IPS DF 6.9 (cell line): ENCODE data around the gene PGK1.
"Not testable (repeated sequence)": the region's sequence is repeated elsewhere in the genome, so short reads cannot be mapped to it uniquely, and the experiment has no call there.

Experiments used
- DNase-seq: peaks from one replicate; pipeline ENCODE4 v3.0.0-alpha.2; 2013; ENCODE audit warnings: low read depth, low spot score
- H3K27ac ChIP-seq: one replicate; pipeline ENCODE4 v1.5.1; 2013; ENCODE audit warnings: low read length, control low read depth
- H3K27me3 ChIP-seq: 2 replicates; pipeline ENCODE4 v1.6.1; 2013; ENCODE audit warnings: mild to moderate bottlenecking, low read length; ENCODE audit not compliant: control insufficient read depth, insufficient read depth
- H3K36me3 ChIP-seq: 2 replicates; pipeline ENCODE4 v1.6.1; 2013; ENCODE audit warnings: low read length; ENCODE audit not compliant: control insufficient read depth, insufficient read depth
- H3K4me1 ChIP-seq: 2 replicates; pipeline ENCODE4 v1.6.1; 2013; ENCODE audit warnings: low read length; ENCODE audit not compliant: control insufficient read depth, insufficient read depth
- H3K4me3 ChIP-seq: 2 replicates; pipeline ENCODE4 v1.5.1; 2013; ENCODE audit warnings: mild to moderate bottlenecking, low read length
- H3K9me3 ChIP-seq: 2 replicates; pipeline ENCODE4 v1.6.1; 2013; ENCODE audit warnings: low read length, inconsistent platforms; ENCODE audit not compliant: control insufficient read depth, insufficient read depth
- WGBS: extraction: QIAGEN DNeasy Blood & Tissue Kit; methylation state at CpG from one replicate; pipeline ENCODE4 v1.1.7; 2013; ENCODE audit warnings: mixed read lengths, missing lambda C conversion rate; ENCODE audit not compliant: insufficient read length, insufficient coverage; 5-methylcytosine and 5-hydroxymethylcytosine counted together

The PGK1 gene

DNA sequence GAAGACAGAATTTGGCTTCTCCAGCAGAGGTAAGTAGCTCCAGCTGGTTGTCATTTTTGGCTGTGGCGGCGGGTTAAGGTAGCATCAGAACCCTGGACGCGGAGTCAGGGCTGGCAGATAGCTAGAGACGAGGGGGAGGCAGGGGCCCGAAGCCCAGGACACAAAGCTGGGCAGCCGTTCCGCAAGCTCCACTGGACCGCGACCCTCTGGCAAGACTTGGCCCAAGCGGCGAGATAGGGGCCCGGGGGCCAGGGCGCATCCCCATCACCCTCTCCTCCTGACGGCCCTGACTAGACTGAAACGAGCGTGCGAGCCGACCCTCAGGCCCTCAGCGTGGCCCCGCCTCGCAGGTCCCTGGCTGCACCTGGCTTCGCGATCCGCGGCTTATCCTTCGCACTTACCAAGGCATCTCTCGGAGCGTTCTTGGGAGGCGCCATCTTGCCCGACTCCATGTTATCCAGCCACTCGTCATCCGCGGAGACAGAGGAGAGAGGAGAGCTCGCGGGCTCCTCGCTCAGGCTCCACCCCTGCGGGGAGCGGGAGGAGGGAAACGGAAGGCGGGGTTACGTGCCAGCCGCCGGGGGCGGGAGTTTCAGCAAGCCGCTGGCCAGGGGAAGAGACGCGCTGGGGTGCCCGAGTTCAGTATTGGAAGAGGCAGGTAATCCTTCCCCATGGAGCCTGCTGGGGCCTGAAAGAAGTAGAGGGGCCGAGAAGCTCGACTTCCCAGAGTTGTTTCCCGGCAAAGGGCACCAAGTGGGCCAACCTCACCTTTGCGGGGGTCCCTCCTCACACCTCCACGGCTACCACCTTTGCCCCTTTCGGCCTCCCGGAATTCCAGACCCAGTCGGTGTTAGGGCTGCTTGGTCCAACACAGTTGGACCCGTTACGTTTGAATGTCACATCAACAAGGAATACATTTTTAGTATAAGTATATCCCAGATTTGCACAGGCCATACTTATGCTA, 35.4 kb downstream of the PGK1 start, which contains the start of gene TAF9B:
TAF9B (minus strand) TSS at position 491 of the 964 bp plus-strand sequence; CDS start at position 452, 39 bp downstream.
- WGBS = no CpG with 5 or more reads among the region's 59 CpGs
- Histone ChIP-seq H3K36me3 (no peaks in the 10 kb centered on the region), H3K4me1 (no peaks in the 10 kb centered on the region), H3K9me3 (no peaks in the 10 kb centered on the region), H3K27ac (no peak within 1 kb of the TSS), H3K27me3 (no peaks in the 10 kb centered on the region), H3K4me3 (peak within 1 kb of the TSS; percentile 93)
- DNase-seq = peak; percentile 13

DNA sequence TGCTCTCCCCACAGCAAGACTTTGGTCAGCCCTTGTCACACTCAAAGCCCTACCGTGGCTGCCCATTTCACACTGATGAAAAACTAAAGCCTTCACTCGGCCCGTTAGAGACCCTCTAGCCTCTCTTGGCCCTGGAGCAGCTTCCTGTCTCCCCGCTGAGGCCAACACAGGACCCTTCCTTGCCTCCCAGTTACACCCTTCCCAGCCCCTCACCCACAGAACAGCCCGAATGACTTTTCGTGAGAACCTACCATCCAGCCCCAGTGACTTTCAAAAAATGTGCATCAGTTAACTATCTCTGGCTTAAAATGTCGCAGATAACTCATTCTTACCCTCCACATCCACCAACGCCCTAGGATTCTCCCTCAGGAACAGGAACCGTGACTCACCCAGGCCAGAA, 36.2 kb downstream of the PGK1 start:
- no peaks in the 10 kb centered on the region for H3K27me3 ChIP-seq
- no CpG with 5 or more reads among the region's 9 CpGs for WGBS
- H3K4me3 ChIP-seq = no peak overlapping the region
- no peaks in the 10 kb centered on the region for H3K9me3 ChIP-seq
- H3K36me3 ChIP-seq = no peaks in the 10 kb centered on the region
- no peak overlapping the region for H3K27ac ChIP-seq
- no peaks in the 10 kb centered on the region for H3K4me1 ChIP-seq
- no peak for DNase-seq

DNA sequence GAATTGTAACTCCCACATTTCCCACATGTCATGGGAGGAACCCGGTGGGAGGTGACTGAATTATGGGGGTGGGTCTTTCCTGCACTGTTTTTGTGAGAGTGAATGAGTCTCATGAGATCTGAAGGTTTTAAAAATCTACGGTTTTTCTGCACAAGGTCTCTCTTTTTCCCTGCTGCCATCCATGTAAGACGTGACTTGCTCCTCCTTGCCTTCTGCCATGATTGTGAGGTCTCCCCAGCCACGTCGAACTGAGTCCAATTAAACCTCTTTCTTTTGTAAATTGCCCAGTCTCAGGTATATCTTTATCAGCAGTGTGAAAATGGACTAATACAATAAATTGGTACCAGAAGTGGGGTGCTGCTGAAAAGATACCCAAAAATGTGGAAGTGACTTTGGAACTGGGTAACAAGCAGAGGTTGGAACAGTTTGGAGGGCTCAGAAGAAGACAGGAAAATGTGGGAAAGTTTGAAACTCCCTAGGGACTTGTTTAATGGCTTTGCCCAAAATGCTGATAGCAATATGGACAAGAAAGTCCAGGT, 43.0 kb downstream of the PGK1 start:
- not testable (repeated sequence) for H3K36me3 ChIP-seq, DNase-seq, H3K27ac ChIP-seq, H3K27me3 ChIP-seq, H3K9me3 ChIP-seq, H3K4me3 ChIP-seq, H3K4me1 ChIP-seq
- no CpG with 5 or more reads among the region's 5 CpGs for WGBS

DNA sequence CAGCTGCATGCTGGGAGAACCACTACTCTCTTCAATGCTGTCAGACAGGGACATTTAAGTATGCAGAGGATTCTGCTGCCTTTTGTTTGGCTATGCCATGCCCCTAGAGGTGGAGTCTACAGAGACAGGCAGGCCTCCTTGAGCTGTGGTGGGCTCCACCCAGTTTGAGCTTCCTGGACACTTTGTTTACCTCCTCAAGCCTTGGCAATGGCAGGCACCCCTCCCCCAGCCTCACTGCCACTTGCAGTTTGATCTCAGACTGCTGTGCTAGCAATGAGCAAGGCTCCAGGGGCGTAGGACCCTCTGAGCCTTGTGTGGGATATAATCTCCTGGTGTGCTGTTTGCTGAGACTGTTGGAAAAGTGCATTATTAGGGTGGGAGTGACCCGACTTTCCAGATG, 53.3 kb downstream of the PGK1 start:
- no CpG with 5 or more reads among the region's 2 CpGs for WGBS

DNA sequence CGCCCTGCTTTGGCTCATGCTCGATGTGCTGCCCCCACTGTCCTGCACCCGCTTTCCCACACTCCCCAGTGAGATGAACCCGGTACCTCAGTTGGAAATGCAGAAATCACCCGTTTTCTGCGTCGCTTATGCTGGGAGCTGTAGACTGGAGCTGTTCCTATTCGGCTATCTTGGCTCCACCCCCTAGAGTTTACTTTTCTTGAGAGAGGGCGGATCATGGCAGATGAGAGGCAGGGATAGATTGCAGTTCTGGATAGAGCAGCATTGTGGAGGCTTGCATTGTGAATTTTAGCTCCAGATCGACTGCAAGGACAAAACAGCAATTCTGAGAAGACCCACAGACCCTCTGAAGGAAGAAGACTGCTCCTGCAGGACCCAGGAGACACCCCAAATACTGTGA, 53.8 kb downstream of the PGK1 start:
- WGBS = no CpG with 5 or more reads among the region's 10 CpGs
- H3K4me1 ChIP-seq, H3K4me3 ChIP-seq, DNase-seq, H3K9me3 ChIP-seq, H3K36me3 ChIP-seq, H3K27ac ChIP-seq, H3K27me3 ChIP-seq: not testable (repeated sequence)

More for the DNA sequence above, 53.3 kb downstream of the PGK1 start:
- H3K27me3 ChIP-seq, DNase-seq, H3K27ac ChIP-seq, H3K4me1 ChIP-seq, H3K4me3 ChIP-seq, H3K36me3 ChIP-seq, H3K9me3 ChIP-seq: not testable (repeated sequence)

DNA sequence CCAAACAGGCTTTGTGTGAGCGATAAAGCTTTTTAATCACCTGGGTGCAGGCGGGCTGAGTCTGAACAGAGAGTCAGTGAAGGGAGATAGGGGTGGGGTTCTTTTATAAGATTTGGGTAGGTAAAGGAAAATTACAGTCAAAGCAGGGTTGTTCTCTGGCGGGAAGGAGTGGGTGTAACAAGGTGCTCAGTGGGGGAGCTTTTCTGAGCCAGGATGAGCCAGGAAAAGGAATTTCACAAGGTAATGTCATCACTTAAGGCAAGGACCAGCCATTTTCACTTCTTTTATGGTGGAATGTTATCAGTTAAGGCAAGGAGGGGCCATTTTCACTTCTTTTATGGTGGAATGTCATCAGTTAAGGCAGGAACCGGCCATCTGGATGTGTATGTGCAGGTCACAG, 56.7 kb downstream of the PGK1 start:
- not testable (repeated sequence) for H3K4me1 ChIP-seq, H3K4me3 ChIP-seq, H3K9me3 ChIP-seq, H3K27ac ChIP-seq, DNase-seq, H3K36me3 ChIP-seq, H3K27me3 ChIP-seq
- no CpG with 5 or more reads among the region's 4 CpGs for WGBS

DNA sequence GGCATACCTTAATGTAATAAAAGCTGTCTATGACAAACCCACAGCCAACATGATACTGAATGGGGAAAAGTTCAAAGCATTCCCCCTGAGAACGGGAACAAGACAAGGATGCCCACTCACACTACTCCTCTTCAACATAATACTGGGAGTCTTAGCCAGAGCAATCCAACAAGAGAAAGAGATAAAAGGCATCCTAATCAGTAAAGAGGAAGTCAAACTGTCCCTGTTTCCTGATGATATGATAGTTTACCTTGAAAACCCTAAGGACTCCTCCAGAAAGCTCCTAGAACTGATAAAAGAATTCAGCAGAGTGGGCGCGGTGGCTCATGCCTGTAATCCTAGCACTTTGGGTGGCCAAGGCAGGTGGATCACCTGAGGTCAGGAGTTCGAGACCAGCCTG, 59.1 kb downstream of the PGK1 start:
- H3K9me3 ChIP-seq, H3K27me3 ChIP-seq, H3K4me3 ChIP-seq, H3K36me3 ChIP-seq, DNase-seq, H3K27ac ChIP-seq, H3K4me1 ChIP-seq: not testable (repeated sequence)
- no CpG with 5 or more reads among the region's 4 CpGs for WGBS

DNA sequence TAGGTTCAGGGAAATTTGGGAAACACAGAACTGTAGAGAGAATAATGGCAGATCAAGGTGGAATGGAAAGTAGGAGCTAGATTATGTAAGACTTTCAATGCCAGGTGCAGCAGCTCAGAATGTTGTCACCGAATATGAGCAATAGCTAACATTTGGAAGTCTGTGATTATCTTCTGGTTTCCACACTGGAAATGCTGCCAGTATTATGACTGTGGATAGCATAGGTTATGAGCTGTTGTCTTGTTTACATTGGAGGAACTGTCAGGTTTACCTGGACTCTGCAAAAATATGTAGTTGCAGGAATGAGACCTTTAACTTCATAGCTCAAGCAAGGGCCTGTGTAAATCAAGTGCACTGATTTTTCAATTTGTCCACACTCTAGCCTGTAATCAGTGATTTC, 61.4 kb downstream of the PGK1 start:
- DNase-seq = no peak
- no peak overlapping the region for H3K4me3 ChIP-seq
- H3K4me1 ChIP-seq = no peaks in the 10 kb centered on the region
- no peaks in the 10 kb centered on the region for H3K36me3 ChIP-seq
- no CpG with 5 or more reads among the region's 1 CpG for WGBS
- H3K27ac ChIP-seq = no peak overlapping the region
- no peaks in the 10 kb centered on the region for H3K27me3 ChIP-seq
- H3K9me3 ChIP-seq = no peaks in the 10 kb centered on the region

DNA sequence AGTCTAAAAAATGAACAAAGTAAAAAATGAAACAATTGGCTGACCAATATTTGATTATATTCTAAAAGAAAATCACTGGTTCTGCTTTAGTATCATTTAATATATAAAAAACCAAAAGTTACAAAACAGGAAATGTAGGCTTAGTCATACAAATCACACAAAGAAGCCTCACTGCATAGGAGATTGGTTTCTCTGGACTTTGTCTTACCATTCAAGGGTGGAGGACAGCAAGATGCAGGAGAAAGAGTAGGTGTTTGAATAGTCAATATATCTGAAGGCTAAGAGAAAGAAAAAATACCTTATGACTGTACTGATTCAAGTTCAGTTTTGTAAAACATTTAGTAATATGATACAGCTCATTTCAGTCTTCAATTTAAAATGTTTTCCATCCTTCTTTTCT, 64.0 kb downstream of the PGK1 start:
- H3K4me1 ChIP-seq = no peaks in the 10 kb centered on the region
- no peaks in the 10 kb centered on the region for H3K9me3 ChIP-seq
- no peak overlapping the region for H3K4me3 ChIP-seq
- H3K27ac ChIP-seq = no peak overlapping the region
- H3K36me3 ChIP-seq = no peaks in the 10 kb centered on the region
- DNase-seq = no peak
- no peaks in the 10 kb centered on the region for H3K27me3 ChIP-seq
